HUDEP-2 (cell line): ENCODE results near the gene ZNF664.
A peak's percentile ranks its signal among the peaks of the same experiment; 100 is the strongest.

ENCODE experiments used
- DNase-seq, 76 experiments: peaks; one replicate each; lab custom pipeline; 2025; ENCODE audit not compliant: unreplicated experiment in 76 of 76; lab: John Stamatoyannopoulos, UW

Gene ZNF664

DNA sequence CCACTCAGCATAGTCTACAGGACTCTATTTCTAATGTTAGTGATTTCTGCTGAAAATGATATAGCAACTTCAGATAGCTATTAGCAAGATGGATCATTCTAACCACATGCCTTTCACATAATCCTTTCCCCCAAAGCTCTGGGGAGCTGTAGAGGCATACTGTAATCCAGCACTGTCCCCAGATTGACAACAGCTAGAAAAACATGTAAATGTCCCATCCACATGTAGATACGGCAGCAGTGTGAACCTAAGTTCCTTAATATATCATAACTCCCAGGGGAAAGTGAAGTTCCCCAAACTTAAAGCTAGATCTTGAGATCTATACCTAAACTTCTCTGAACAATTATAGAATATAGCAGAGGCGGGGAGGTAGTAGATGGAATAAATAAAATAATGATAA lies 14.0 kb downstream of the ZNF664 start:
- no peak for DNase-seq

DNA sequence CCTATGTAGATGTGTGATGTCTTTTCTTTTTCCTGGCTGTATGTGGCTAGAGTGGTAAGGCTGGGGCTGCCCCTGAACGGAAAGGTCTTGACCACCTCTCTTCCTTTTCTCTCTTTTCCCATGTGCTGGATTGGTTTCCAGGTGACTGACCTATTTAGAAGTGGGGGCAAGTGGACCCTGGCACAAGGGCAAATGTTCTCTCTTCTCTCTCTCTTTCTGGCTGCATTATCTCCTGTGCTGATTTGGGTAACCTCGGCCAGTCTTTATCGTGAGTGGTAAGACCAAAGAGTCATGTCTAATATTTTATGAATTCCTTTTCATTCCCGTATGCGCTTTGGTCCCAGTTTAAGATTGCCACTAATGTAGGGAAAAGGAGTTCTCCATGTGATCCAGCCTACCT lies 16.2 kb downstream of the ZNF664 start:
- DNase-seq = no peak

DNA sequence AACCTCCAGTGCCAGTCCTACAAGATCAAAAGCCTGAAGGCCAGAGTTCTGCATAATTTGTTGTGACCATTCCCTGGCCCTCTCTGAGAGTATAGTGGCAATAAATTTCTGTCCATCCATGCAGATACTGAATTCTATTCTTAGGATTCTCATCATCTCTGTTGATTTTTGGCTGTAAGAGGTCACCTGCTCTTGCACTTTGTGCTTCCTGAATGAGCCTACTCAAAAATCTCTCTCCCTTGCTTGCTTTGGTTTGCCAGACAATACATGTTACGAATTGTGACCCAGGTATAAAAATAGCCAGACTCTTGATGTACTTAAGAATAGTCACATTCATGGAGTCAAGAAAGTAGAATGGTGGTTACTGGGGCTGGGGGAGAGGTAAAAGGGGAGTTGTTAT lies 16.7 kb downstream of the ZNF664 start:
- no peak for DNase-seq

DNA sequence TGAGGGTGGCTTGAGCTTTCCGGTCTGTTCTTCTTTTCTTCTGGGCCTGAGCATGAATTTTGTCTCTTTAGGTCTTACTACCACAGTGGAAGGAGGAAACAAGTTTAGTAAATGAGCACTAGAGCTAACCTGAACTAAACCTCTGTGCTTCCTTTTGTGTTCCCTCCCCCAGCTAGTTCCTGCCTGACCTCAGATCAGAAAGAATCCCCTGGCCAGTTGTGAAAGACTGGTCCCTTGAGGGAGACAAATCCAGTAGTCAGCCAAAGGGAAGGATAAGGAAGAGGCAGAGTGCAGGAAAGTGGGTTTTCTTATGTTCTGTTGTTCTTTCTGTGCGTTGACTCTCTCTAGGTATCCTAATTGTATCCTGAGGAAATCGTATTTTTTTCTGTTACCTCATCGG lies 17.5 kb downstream of the ZNF664 start:
- no peak for DNase-seq

DNA sequence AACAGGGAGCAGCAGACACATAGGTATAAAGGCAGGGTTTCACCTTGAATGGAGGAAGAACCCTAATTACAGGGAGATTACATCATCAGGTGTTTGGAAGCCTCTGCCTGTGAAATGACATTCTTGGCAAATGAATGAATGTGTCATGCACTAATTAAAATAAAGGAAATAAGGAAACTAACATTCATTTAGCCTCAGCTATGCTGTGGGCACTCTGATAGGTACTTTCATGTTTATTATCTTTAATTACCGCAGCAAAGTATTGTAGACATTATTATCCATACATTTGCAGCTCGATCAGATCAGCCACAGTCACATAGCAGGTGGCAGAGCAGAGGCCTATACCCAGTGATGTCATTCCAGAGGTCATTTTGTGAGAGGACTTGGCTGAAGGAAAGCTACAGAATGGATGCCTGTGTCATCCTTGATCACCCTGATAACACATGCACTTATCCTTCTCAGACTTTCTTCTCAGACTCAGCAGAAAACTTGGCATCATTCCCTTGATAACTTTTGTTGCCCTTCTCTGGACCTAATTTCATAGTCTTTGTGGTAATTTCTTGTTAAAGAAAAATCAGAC lies 18.4 kb downstream of the ZNF664 start:
- peak in 2 of 76 experiments; percentile 5 to 17 for DNase-seq

DNA sequence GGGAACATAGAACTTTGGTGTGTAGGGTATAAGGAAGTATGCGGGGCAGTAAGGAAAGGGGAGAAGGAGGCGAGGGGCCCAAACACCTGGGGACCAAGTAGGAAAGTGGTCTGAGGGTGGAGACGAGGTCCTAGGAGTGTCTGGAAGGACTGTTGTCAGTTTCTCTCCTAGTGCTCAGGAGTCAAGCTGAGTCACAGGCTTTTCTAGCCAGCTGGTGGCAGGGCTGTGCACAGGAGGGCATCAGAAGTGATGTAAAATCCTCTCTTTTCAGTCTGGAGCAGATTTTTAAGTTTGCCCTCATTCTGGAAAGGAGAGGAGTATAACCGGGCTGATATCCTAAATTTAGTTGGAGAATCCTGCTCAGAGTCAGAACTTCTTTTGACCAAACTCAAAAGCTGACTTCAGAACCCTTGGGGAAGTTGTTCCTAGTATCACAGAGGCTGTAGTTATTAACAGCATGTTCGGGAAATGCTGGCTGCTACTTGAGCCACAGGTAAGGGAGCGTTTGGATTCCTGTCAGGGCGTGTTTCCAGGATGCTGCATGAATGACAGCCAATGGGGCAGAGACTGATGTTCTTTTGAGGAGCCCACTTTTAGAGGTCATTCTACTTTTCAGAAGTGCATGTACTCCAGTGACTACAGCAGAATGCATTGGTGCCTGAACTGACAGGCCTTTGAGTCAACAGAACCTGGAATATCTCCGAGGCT lies 19.3 kb downstream of the ZNF664 start:
- DNase-seq = no peak

DNA sequence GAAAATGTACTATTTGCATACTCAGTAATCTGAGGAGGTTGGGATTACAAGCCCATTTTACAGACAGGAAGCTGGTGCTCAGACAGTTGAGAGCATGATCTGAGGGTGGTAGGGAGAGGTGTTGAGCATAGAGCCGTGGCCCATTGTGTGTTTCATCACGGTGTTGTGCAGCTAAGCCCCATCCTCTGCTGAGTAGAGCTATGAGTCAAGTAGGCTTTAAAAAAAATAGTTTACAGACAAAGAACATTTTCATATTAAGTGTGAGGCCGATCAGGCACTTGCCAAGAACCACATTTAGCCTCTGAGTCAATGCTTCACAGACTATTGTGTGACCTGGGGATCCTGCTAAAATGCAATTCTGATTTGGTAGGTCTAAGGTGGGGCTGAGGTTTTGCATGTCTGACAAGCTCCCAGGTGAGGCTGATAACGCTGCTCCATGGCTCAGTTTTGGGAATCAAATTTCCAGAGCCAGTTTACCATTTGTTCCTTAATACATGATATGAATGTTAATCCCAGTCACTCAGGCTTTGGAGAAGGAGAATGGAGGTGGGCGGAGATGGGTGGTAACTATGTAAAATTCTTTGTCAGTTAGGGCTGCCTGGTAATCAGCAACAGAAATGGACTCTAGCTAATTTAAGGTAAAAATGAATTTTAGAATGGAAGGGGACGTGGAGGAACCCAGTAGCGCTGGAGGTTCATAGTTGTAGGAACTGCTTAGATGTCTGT lies 22.2 kb downstream of the ZNF664 start:
- no peak for DNase-seq

DNA sequence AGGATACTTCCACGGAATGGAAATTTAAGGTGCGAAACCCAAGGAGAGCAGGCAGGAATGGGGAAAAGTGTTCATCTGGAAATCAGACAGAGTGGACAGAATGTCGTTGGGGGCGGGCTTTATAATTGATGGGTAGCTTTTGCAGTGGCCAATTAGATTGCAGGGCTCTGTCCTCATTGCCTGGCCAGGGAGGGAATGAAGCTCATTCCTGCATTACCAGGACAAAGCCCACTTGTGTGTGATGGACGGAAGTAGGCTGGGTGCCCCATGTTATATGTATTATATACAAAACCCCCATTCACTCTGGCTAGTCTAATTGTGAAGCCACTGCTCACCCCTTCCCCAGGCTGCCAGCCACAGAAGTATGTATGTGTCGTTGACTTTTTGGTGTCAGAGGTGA lies 23.6 kb downstream of the ZNF664 start:
- DNase-seq = no peak

DNA sequence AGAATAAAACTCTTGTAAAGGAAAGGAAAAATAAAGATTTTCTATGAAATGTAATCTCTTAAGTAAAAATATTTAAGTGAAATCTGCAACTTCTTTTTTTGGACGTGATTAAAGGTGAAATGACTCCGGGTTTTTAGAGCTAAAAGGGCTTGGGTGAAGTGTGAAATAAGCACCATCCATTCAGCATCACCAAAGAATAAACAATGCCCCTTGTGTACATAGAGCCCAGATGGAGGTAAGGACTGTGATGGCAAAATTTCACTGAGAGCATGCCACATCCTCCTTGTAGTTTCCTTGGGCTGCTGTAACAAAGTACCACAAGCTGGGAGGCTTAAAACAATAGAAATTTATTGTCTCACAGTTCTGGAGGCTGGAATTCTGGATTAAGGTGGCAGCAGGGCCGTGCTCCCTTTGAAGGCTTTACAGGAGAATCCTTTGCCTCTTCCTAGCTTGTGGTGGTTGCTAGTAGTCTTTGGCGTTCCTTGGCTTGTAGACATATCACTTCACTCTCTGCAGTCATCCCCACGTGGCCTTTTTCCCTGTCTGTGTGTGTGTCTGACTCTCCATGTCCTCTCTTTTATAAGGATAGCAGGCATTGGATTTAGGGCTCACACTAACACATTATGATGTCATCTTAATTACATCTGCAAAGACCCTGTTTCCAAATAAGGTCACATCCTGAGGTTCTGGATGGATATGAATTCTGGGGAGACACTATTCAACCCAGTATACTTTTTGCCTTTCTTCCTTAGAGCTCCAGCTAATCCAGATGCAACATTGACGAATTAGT lies 24.2 kb downstream of the ZNF664 start:
- DNase-seq = no peak

DNA sequence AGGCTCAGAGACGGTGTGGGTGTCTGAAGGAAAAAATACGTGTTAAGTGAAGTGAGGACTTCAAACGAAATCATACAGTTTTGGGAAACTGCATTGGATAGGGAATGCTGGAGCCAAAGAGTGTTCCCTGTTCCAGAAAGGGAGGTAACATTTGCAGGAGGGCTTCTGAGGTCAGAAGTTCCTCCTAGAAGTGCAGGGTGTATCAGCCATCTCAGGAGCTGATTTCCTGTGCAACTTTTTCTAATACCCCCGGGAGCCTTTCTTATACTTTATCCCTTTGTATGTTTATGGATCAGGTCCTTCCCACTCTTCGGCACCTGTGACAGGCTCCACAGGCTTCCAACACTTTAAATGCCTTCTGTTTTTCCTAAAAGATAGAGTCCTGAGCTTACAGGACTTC lies 24.9 kb downstream of the ZNF664 start:
- DNase-seq = no peak

DNA sequence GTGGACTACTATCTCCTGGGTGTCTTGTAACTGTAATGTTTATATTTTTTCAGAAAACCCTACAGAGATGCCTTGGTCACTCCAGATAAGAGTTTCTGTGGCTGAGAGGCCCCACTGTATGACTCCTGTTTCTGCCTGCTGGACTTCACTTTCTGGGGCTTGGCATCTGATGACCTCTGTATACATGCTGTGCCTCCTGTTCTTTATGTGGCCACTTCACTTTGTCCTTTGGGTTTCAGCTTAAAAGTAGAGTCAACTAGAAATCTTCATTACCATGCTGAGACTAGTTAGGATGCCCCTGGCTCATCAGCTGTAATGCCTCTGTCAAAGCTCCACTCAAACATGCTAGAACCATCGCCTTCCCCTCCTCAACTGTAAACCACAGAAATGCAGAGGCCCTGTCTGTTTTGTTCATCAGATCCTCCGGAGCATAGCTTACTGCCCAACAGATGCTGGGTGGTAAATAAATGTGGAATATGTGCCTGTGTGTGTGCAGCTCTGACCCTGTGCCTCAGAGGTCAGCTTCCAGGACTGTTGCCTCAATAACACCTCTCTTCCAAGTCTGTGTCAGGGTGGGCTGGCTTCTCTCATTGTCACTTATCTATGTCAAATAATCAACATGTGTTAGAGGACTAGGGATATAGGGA lies 25.5 kb downstream of the ZNF664 start:
- peak in 5 of 76 experiments; percentile 9 to 26 (median 18) for DNase-seq

DNA sequence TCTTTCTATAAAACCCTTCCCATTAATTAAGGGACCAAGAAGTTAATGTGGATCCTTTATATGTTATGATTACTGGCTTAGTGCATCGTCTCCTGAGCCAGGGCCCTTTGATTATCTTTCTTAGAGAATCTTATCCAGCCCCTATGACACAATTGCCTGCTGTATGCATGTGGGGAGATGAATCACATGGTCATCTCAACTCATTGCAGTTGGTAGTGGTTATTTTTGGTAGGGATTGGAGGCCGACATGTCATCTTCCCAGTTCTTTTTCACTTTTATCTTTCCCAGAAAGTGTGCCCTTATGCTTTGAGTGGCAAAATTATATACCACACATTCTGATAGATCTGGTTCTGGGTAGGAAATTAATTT lies 26.0 kb downstream of the ZNF664 start:
- peak in 1 of 76 experiments; percentile 16 for DNase-seq

DNA sequence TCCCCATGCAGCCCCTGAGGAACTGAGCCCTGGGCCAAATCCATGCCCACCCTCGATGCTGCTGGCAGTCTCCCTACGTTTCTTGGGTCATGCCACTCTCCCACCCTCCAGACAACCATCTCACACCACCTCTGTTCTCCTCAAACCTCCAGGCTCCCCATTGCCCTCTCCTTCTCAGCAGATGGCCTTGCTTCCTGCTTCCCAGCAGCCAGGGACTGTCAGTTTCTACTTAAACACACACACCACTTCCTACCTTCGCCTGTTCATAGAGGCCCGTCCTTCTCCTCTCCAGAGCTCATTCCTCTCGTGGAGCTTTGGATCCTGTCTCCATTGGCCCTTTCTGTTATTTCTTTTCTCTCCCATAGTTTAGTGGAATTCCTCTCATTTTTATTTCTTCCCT lies 27.1 kb downstream of the ZNF664 start:
- DNase-seq = no peak

DNA sequence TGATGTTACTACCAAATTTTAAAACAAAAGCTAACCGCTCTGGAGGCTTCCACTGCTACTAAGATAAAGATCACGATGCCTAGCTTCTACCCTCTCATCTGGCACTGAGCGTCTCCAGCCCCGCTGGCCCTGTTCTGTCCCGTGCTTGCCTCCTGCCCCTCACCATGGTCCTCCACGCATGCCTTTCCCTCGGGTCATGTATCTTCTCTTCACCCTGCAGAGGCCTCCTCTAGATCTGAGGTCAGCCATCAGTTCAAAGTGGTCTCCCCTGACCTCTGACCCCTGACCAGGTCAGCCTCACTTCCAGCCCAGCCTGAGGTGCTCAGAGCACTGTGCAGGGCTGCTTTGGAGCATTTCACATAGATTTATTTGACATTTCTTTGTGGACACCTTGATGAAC lies 28.3 kb downstream of the ZNF664 start:
- DNase-seq = no peak

DNA sequence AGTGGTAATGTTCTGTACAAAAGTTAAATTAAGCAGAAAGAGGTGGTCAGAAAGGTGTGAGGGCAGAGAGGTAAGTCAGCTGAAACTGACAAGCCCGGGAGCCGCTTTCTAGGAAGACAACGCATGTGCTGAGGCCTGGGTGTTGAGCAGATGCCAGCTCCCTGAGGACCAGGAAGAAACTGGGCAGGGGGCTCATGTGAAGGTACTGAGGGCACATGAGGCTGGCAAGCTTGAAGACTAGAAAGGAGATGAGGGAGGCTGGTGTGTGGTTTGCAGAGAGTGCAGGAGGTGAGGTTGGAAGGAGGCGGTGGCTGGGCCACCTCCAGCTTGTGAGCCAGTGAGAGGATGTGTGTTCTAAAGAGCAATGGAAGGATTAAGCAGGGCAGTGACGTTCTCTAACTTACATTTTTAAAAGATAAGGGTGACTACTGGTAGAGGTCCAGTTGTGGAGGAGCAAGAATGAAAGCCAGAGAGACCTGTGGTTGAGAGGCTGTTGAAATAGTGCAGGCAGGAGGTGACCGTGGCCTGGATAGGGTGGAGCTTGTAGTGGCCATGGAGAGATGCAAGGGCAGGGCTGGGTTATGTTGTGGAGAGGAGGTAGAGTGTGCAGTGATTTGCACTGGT lies 29.1 kb downstream of the ZNF664 start:
- DNase-seq = no peak

DNA sequence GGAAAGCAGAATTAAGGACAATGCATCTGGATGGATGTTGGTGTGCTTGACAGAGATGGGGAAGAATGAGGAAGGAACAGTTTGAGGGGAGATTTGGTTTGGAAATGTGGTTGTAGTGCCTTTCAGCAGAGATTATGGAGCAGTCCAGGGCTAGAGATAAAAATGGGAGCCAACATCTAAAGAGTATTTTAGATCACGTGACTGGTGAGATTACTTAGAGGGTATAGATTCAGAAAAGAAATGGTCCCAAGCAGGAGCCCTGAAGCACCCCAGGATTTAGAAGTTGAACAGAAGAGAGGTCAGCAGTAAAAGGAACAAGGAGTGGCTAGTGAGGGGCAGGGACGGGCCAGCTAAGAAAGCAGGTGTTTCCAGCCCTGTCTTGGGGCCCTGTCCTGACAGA lies 29.6 kb downstream of the ZNF664 start:
- no peak for DNase-seq

DNA sequence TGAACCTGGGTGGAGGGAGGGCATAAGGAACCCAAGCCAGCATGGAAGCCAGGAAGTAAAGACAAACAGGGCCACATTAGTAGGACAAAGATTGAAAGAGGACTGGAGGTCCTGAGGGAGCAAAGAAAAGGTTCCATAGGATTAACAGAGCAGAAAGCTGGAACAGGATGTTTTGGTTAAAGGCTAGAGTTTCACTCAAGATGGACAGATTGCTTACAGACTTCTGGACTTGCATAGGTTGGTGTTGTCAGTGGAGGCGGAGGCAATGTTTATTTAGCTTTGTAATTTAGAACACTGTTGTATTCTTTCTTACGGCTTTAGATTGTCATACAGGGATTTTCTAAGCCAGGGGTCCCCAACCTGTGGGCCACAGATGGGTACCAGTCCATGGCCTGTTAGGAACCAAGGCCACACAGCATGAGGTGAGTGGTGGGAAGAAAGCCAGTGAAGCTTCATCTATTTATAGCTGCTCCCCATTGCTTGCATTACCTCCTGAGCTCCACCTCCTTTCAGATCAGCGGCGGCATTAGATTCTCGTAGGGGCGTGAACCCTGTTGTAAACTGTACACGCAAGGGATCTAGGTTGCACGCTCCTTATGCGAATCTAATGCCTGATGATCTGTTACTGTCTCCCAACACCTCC lies 31.3 kb downstream of the ZNF664 start:
- DNase-seq = no peak

DNA sequence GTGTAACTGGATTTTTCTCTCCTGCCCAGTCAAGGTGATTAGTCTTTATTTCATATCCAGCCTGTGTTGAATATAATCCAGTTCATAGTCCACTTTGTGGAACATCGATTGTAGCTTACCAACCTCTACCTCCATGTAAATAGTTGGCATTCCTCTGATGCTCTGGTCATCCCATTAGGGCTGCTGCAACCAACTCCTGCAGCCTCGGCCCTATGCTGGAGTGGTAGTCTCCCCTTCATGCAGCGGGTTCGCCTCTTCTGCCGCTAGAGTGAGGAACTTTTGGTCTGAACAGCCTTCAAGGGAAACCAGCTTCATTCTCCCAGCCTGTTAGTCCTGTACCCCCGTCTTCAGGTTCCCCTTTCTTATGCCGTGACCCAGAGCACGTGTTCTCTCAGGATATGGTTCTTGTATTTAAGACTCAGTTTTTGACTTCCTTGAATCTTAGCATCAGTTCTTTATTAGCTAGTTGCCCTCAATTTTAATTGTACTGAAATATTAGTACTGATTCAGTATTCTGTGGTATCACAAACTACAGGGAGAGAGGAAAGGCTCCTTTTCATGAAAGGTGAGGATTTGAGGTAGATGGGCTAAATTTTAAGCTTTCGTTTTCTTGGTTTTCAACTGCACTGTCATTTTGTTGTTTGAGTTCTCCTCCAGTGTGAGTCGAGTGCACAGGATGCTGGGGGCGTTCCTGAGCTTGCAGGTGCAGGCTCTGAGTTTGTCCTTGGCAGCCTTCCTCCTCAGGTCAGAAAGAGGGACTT lies 33.2 kb downstream of the ZNF664 start:
- DNase-seq = no peak
